Head of caudate nucleus (tissue), 42 donors: ENCODE measurements around the gene CAVIN1.
"Not testable (repeated sequence)": the region's sequence is repeated elsewhere in the genome, so short reads cannot be mapped to it uniquely, and the experiment has no call there.

ENCODE experiments used
- DNase-seq, 42 donors: peaks; one replicate each; pipeline versions ENCODE4 v3.0.0 to v3.0.0-alpha.2; 2020 to 2021; ENCODE audit warnings: mixed read lengths in 7 of 42
- intact Hi-C: fragments of 100-400 bp; cut with DNase I; formaldehyde crosslinking; loops from one replicate; pipeline ENCODE4 v1.15.0; 2022

CAVIN1 gene

GRCh38 chr17:42363767-42364585, 59.1 kb downstream of the CAVIN1 start:
- intact Hi-C loops: no loop called here
- no peak for DNase-seq

DNA sequence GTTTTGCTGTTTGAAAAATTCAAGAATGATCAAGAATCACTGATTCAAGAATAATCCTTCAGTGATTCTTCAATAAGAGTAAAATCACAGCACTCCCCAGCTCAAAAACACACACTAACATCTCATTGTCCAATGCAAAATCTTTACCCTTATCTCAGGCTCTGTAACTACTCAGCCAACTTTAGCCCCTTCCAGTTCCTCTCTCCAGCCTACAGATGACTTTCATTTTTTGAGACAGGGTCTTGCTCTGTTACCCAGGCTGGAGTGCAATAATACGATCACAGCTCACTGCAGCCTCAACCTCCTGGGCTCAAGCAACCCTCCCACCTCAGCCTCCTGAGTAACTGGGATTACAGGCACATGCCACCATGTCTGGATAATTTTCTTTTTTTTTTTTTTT, 59.8 kb downstream of the CAVIN1 start:
- intact Hi-C loops: no loop called here

GRCh38 chr17:42362245-42362961, 60.7 kb downstream of the CAVIN1 start:
- DNase-seq: no peak
- intact Hi-C loops: no loop called here

More for the DNA sequence above, 59.8 kb downstream of the CAVIN1 start:
- no peak for DNase-seq

DNA sequence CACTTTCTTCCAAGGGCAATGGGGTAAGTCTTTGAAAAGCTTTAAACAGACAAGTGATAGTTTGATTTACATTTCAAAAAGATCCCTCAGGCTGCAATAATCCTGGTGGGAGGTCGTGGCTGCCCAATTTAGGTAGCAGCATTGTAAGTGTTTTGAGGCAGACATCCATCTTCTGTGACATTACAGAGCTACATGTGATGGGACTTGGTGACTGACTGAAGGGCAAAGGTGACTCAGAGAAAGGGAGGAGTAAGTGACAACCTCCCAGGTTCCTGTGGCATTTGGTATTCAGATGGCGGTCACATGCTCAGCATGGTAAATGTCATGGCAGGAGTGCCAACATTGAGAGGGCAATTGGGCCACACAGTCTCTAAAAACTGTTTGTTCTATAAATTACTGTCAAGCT, 61.3 kb downstream of the CAVIN1 start:
- intact Hi-C loops: no loop called here
- DNase-seq: no peak

DNA sequence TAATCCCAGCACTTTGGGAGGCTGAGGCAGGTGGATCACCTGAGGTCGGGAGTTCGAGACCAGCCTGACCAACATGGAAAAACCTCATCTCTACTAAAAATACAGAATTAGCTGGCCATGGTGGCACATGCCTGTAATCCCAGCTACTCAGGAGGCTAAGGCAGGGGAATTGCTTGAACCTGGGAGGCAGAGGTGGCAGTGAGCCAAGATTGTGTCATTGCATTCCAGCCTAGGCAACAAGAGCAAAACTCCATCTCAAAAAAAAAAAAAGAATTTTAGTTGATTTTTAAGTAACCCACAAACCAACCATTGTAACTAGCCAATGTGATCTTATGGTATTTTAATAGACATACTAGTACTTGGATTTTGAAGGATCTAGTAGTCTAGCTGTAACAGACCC, 62.7 kb downstream of the CAVIN1 start:
- DNase-seq: not testable (repeated sequence)

GRCh38 chr17:42359133-42359532, 63.9 kb downstream of the CAVIN1 start:
- intact Hi-C loops: no loop called here
- no peak for DNase-seq

More for the DNA sequence above, 62.7 kb downstream of the CAVIN1 start:
- intact Hi-C loops: not testable (repeated sequence)

DNA sequence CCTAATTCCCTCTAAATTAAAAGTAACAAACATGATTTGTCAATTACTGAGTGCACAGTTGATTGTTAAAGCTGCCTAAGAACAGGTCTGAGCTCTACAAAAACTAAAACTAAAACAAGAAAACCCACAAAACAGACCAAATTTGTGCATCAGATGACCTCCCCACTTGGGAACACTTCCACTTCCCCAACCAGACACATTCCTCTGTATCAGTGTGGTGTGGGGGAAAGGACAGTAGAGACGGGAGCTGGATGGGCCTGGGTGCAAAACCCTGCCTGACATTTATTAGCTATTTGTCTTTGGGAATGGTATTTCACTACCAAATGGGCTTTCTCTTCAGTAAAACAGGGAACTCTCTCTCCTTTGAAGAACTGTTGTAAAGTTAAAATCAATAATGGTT, 64.6 kb downstream of the CAVIN1 start:
- no peak for DNase-seq
- intact Hi-C loops: no loop called here

- intact Hi-C loops: no loop called here
- no peak for DNase-seq
Measured at GRCh38 chr17:42354956-42355843, 67.9 kb downstream of the CAVIN1 start.
